Measurements from ENCODE around the gene CACNA1E.

Gene CACNA1E

GRCh38 chr1:181777812-181778211 lies 294.5 kb downstream of the CACNA1E start:
- DNase-seq = no peak

GRCh38 chr1:181778640-181779260 lies 295.4 kb downstream of the CACNA1E start:
- DNase-seq = no peak

- no peak for DNase-seq
Measured at GRCh38 chr1:181779343-181779742, 296.0 kb downstream of the CACNA1E start.

GRCh38 chr1:181783208-181783607 lies 299.9 kb downstream of the CACNA1E start:
- no peak for DNase-seq

GRCh38 chr1:181784039-181784683 lies 300.8 kb downstream of the CACNA1E start:
- DNase-seq = no peak

- no peak for DNase-seq
Measured at GRCh38 chr1:181789395-181789794, 306.1 kb downstream of the CACNA1E start.

- no peak for DNase-seq
Measured at GRCh38 chr1:181791721-181792120, 308.4 kb downstream of the CACNA1E start.

- no peak for DNase-seq
Measured at GRCh38 chr1:181793831-181794230, 310.5 kb downstream of the CACNA1E start.

GRCh38 chr1:181794332-181794731 lies 311.0 kb downstream of the CACNA1E start:
- no peak for DNase-seq

- no peak for DNase-seq
Measured at GRCh38 chr1:181798191-181798926, 315.0 kb downstream of the CACNA1E start.

GRCh38 chr1:181801617-181802016 lies 318.3 kb downstream of the CACNA1E start:
- no peak for DNase-seq

- no peak for DNase-seq
Measured at GRCh38 chr1:181802466-181802865, 319.1 kb downstream of the CACNA1E start.

- no peak for DNase-seq
Measured at GRCh38 chr1:181803421-181803820, 320.1 kb downstream of the CACNA1E start.

GRCh38 chr1:181804989-181805388 lies 321.7 kb downstream of the CACNA1E start:
- DNase-seq = no peak

GRCh38 chr1:181806746-181807145 lies 323.4 kb downstream of the CACNA1E start:
- DNase-seq = no peak

- DNase-seq = no peak
Measured at GRCh38 chr1:181807251-181807650, 323.9 kb downstream of the CACNA1E start.

- DNase-seq = no peak
Measured at GRCh38 chr1:181809991-181810545, 326.8 kb downstream of the CACNA1E start.

- DNase-seq = no peak
Measured at GRCh38 chr1:181812208-181812607, 328.9 kb downstream of the CACNA1E start.

- no peak for DNase-seq
Measured at GRCh38 chr1:181813266-181813665, 329.9 kb downstream of the CACNA1E start.

- DNase-seq = no peak
Measured at GRCh38 chr1:181816608-181817007, 333.3 kb downstream of the CACNA1E start.

GRCh38 chr1:181817091-181817490 lies 333.8 kb downstream of the CACNA1E start:
- no peak for DNase-seq

GRCh38 chr1:181818459-181818858 lies 335.1 kb downstream of the CACNA1E start:
- no peak for DNase-seq

GRCh38 chr1:181818943-181819342 lies 335.6 kb downstream of the CACNA1E start:
- DNase-seq = no peak

- DNase-seq = no peak
Measured at GRCh38 chr1:181821701-181822100, 338.4 kb downstream of the CACNA1E start.

All from activated CD4-positive, alpha-beta T cell treated with anti-CD3 and anti-CD28 coated beads for 48 hours (primary cell).